SH-SY5Y (cell line): ENCODE data around the gene OR13C2.

ENCODE experiments used
- GATA2 ChIP-seq: IDR thresholded peaks from 2 replicates; pipeline ENCODE4 v1.6.1; 2011; ENCODE audit warnings: mild to moderate bottlenecking, low read depth, low read length
- GATA3 ChIP-seq: IDR thresholded peaks from 2 replicates; pipeline ENCODE4 v1.6.1; 2011; ENCODE audit warnings: low read depth, mild to moderate bottlenecking, low read length, moderate library complexity

GRCh38 chr9:104575456-104575855 is 30.0 kb downstream of the OR13C2 start:
- TF ChIP-seq GATA2, result no peak
- TF ChIP-seq GATA3, result no peak
